SU-DHL-6 (cell line): ENCODE measurements around the gene ANKRD50.

Source experiments
- CTCF ChIP-seq: fragments of 200-600 bp; sonication (generic); IDR thresholded peaks from one replicate; pipeline ENCODE4 v1.5.1; 2017; ENCODE audit warnings: antibody characterized with exemption, mild to moderate bottlenecking, low read length, moderate library complexity; ENCODE audit not compliant: insufficient read depth, poor library complexity, severe bottlenecking
- EZH2phosphoT487 ChIP-seq: fragments of 200-600 bp; sonication (generic), shearing (Covaris generic); conservative IDR thresholded peaks from 2 replicates; pipeline ENCODE4 v1.6.1; 2018; ENCODE audit warnings: mild to moderate bottlenecking, antibody characterized with exemption, low read length, moderate library complexity, mixed read lengths

- no peak for TF ChIP-seq CTCF
- no peak for TF ChIP-seq EZH2phosphoT487
Observed at GRCh38 chr4:124710911-124711310, 1.6 kb downstream of the ANKRD50 start.
